Kidney (tissue), 14 donors: ENCODE data around the gene ARR3. TPM values are rescaled to one million over a fixed set of nuclear protein-coding genes. Genes with fewer than 3 reads are reported as not detected.

ENCODE experiments used
- DNase-seq, 5 donors: peaks; one replicate each; pipeline ENCODE4 v3.0.0-alpha.2; 2013 to 2020
- FAIRE-seq: peaks from 2 replicates; lab custom pipeline; 2012; peaks lifted over from hg19 to GRCh38; lab: Jason Lieb, UNC
- H3K27ac ChIP-seq, 2 donors: one replicate each; pipeline ENCODE4 v1.7.0; 2013; ENCODE audit warnings: low read depth in 2 of 2, low read length in 2 of 2, inconsistent platforms in 1 of 2
- H3K27me3 ChIP-seq: one replicate; pipeline ENCODE4 v1.7.1; 2013; ENCODE audit warnings: low read length, inconsistent platforms; ENCODE audit not compliant: control insufficient read depth, insufficient read depth
- H3K36me3 ChIP-seq, 3 donors: one replicate each; pipeline versions ENCODE4 v1.7.0 to v1.7.1; 2013; ENCODE audit warnings: low read length in 3 of 3, control low read depth in 1 of 3, inconsistent platforms in 1 of 3; ENCODE audit not compliant: insufficient read depth in 3 of 3, control insufficient read depth in 2 of 3
- H3K4me1 ChIP-seq, 3 donors: one replicate each; pipeline versions ENCODE4 v1.7.0 to v1.7.1; 2013; ENCODE audit warnings: low read length in 3 of 3, inconsistent platforms in 1 of 3, low read depth in 1 of 3; ENCODE audit not compliant: control insufficient read depth in 2 of 3, insufficient read depth in 2 of 3
- H3K4me3 ChIP-seq, 3 donors: one replicate each; pipeline versions ENCODE4 v1.7.0 to v1.8.1; 2013; ENCODE audit warnings: low read length in 3 of 3, control low read depth in 1 of 3, inconsistent platforms in 1 of 3
- H3K9ac ChIP-seq, 3 donors: one replicate each; pipeline versions ENCODE4 v1.7.0 to v1.7.1; 2013; ENCODE audit warnings: low read length in 3 of 3, control low read depth in 1 of 3, inconsistent platforms in 1 of 3
- H3K9me3 ChIP-seq, 3 donors: one replicate each; pipeline versions ENCODE4 v1.7.0 to v1.7.1; 2013; ENCODE audit warnings: low read length in 3 of 3, control low read depth in 1 of 3, inconsistent platforms in 1 of 3; ENCODE audit not compliant: control insufficient read depth in 2 of 3, insufficient read depth in 1 of 3
- intact Hi-C: fragments of 100-400 bp; cut with DNase I; formaldehyde crosslinking; loops from one replicate; pipeline ENCODE4 v1.11.1; 2022
- polyA plus RNA-seq: library from polyadenylated mRNA; stranded (reverse); fragments of 350-450 nt; fragmentation: Illumina TruSeq; extraction: RNeasy Lipid Tissue Mini Kit (QIAGEN cat#74804); gene quantifications from one replicate; pipeline ENCODE4 v1.2.3, GENCODE V29; 2014; ENCODE audit warnings: low read depth, low replicate concordance; ENCODE audit not compliant: insufficient read depth
- total RNA-seq: library from RNA; stranded (reverse); fragmentation: NEBNext Ultra II Directional; extraction: Animal tissue kit (Norgen Biotek cat#: 25700); gene quantifications from one replicate; pipeline ENCODE4 v1.2.1, GENCODE V29; 2021
- TF ChIP-seq, protein P1 (sequence below): IDR thresholded peaks from 3 replicates; pipeline ENCODE4 v1.5.1; 2012; ENCODE audit warnings: mild to moderate bottlenecking, moderate library complexity, borderline replicate concordance; ENCODE audit not compliant: insufficient read depth; ENCODE audit errors: extremely low read depth
- donor health status: control.
- donor health status: control.
- donor health status: control.
- donor health status: control.
- donor health status: control.
- donor health status: DM: yes; HTN: yes; CAD: no.
- donor health status: Normal renal cell carcinoma (clear cell type).

ARR3 gene
- total and polyA plus RNA-seq, 2 donors from 2014 or later = not detected

DNA sequence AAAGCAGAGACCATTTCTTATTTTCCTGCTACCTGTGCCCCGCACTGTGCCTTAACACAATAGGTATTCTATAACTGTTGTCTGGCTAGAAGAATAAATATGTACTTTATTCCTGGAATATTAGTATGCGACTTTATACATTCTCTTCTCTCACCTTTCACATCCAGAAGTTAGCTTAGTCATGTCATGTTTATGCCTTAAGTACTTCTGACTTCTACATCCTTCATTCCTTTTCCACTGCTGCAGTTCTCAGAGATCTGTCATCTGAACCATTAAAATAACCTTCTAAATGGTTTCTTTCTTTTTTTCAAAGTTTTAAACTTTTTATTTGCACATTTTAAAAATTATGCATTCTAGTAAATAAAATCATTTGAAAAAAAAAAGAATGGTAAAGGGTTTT is 56.2 kb downstream of the ARR3 start:
- intact Hi-C loops = no loop called here
- Histone ChIP-seq H3K4me1 (no peaks in the 10 kb centered on the region), H3K27me3 (no peaks in the 10 kb centered on the region), H3K27ac (no peak overlapping the region), H3K9me3 (no peaks in the 10 kb centered on the region), H3K9ac (no peak overlapping the region), H3K36me3 (no peaks in the 10 kb centered on the region), H3K4me3 (no peak overlapping the region)
- FAIRE-seq (no peak), DNase-seq (no peak)
- TF ChIP-seq, protein P1, sequence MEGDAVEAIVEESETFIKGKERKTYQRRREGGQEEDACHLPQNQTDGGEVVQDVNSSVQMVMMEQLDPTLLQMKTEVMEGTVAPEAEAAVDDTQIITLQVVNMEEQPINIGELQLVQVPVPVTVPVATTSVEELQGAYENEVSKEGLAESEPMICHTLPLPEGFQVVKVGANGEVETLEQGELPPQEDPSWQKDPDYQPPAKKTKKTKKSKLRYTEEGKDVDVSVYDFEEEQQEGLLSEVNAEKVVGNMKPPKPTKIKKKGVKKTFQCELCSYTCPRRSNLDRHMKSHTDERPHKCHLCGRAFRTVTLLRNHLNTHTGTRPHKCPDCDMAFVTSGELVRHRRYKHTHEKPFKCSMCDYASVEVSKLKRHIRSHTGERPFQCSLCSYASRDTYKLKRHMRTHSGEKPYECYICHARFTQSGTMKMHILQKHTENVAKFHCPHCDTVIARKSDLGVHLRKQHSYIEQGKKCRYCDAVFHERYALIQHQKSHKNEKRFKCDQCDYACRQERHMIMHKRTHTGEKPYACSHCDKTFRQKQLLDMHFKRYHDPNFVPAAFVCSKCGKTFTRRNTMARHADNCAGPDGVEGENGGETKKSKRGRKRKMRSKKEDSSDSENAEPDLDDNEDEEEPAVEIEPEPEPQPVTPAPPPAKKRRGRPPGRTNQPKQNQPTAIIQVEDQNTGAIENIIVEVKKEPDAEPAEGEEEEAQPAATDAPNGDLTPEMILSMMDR = no peak

DNA sequence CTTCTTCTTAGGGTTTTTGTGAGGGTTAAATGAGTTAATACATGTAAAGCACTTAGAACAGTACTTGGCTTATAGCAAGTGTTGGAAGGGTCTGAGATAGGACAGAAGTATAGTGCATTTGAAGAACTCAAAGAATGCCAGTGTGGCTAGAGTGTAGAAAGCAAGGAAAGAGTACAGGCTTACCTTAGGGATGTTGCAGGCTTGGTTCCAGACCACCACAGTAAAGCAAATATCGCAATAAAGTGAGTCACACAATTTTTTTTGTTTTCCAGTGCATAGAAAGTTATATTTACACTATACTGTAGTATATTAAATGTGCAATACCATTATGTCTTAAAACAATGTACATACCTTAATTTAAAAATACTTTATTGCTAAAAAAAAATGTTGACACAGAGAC is 63.0 kb downstream of the ARR3 start:
- H3K9me3 ChIP-seq = no peaks in the 10 kb centered on the region
- H3K27me3 ChIP-seq = no peaks in the 10 kb centered on the region
- intact Hi-C loops = no loop called here
- DNase-seq (no peak), FAIRE-seq (no peak)
- H3K36me3 ChIP-seq = no peaks in the 10 kb centered on the region
- TF ChIP-seq, protein P1 = no peak
- H3K4me1 ChIP-seq = no peaks in the 10 kb centered on the region
- H3K9ac ChIP-seq = no peak overlapping the region
- no peak overlapping the region for H3K4me3 ChIP-seq
- no peak overlapping the region for H3K27ac ChIP-seq

Other genes starting within 250 kb of the ARR3 start
- not detected for gene AWAT2, start 218.4 kb upstream of the ARR3 start, total RNA-seq
- gene AWAT2, start 218.4 kb upstream of the ARR3 start, polyA plus RNA-seq = not detected
- gene OTUD6A, start 205.9 kb upstream of the ARR3 start, total RNA-seq = not detected
- not detected for gene OTUD6A, start 205.9 kb upstream of the ARR3 start, polyA plus RNA-seq
- gene IGBP1, start 134.9 kb upstream of the ARR3 start, total RNA-seq = 44.2 TPM
- 67.3 TPM for gene IGBP1, start 134.9 kb upstream of the ARR3 start, polyA plus RNA-seq
- gene DGAT2L6, start 90.9 kb upstream of the ARR3 start, total RNA-seq = not detected
- not detected for gene DGAT2L6, start 90.9 kb upstream of the ARR3 start, polyA plus RNA-seq
- not detected for gene AWAT1, start 33.7 kb upstream of the ARR3 start, total RNA-seq
- gene AWAT1, start 33.7 kb upstream of the ARR3 start, polyA plus RNA-seq = not detected
- 0.31 TPM for gene P2RY4, start 8.1 kb upstream of the ARR3 start, total RNA-seq
- gene P2RY4, start 8.1 kb upstream of the ARR3 start, polyA plus RNA-seq = not detected
- gene RAB41, start 13.8 kb downstream of the ARR3 start, total RNA-seq = not detected
- gene RAB41, start 13.8 kb downstream of the ARR3 start, polyA plus RNA-seq = not detected
- gene PDZD11, start 21.6 kb downstream of the ARR3 start, total RNA-seq = 31.3 TPM
- 74.6 TPM for gene PDZD11, start 21.6 kb downstream of the ARR3 start, polyA plus RNA-seq
- gene KIF4A, start 21.8 kb downstream of the ARR3 start, total RNA-seq = 0.35 TPM
- gene KIF4A, start 21.8 kb downstream of the ARR3 start, polyA plus RNA-seq = 0.13 TPM
- gene GDPD2, start 155.0 kb downstream of the ARR3 start, total RNA-seq = 7.0 TPM
- 2.5 TPM for gene GDPD2, start 155.0 kb downstream of the ARR3 start, polyA plus RNA-seq
- 38.3 TPM for gene DLG3, start 176.5 kb downstream of the ARR3 start, total RNA-seq
- 14.2 TPM for gene DLG3, start 176.5 kb downstream of the ARR3 start, polyA plus RNA-seq